ENCODE measurements around the gene AKAP13.

AKAP13 gene

GRCh38 chr15:85773249-85773648 lies 392.8 kb downstream of the AKAP13 start:
- no peak for DNase-seq (ENCODE audit: low read depth, low spot score)
- TF ChIP-seq CTCF (IDR thresholded peaks at IDR 0.05; ENCODE audit: insufficient read depth, low read length, missing control alignments), result no peak
- ChIA-PET POLR2A (no interaction called here), CTCF (no interaction called here)
- no peak overlapping the region for H3K4me3 ChIP-seq (ENCODE audit: low read depth, low read length)

DNA sequence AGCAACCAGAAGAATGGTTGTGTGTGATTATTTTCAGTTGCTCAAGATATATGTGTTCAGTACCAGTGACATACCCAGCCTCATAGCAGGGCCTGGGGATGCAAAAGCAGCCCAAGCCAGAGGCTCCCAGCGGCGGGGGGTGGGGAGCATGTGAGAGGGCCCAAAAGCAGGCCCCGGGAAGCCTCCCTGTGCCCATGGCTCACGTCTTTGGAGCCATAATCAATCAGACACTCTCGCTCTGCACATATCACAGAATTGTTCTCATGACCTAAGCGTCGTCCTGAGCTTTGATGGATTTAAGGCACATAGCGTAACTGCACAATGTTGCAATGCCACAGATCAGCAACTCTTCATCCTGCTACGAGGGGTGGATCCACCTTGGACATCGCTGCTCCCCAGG lies 393.6 kb downstream of the AKAP13 start:
- H3K4me3 ChIP-seq (ENCODE audit: low read depth, low read length), result no peak overlapping the region
- ChIA-PET POLR2A (interaction anchor here (0.7 kb wide), 1 partner anchor 52 kb away, joined by 3 read pairs; no protein-coding TSS in a partner anchor), CTCF (no interaction called here)
- no peak for DNase-seq (ENCODE audit: low read depth, low spot score)
- TF ChIP-seq CTCF (IDR thresholded peaks at IDR 0.05; ENCODE audit: insufficient read depth, low read length, missing control alignments), result no peak

GRCh38 chr15:85777250-85778106 lies 397.1 kb downstream of the AKAP13 start:
- CTCF ChIA-PET, result interaction anchor here (1.0 to 1.6 kb wide), 5 partner anchors 8 to 77 kb away, joined by 3 to 5 read pairs (median 3); no protein-coding TSS in a partner anchor
- no peak for TF ChIP-seq CTCF (IDR thresholded peaks at IDR 0.05; ENCODE audit: insufficient read depth, low read length, missing control alignments)
- no peak for DNase-seq (ENCODE audit: low read depth, low spot score)
- H3K4me3 ChIP-seq (ENCODE audit: low read depth, low read length), result no peak overlapping the region
- POLR2A ChIA-PET, result no interaction called here

DNA sequence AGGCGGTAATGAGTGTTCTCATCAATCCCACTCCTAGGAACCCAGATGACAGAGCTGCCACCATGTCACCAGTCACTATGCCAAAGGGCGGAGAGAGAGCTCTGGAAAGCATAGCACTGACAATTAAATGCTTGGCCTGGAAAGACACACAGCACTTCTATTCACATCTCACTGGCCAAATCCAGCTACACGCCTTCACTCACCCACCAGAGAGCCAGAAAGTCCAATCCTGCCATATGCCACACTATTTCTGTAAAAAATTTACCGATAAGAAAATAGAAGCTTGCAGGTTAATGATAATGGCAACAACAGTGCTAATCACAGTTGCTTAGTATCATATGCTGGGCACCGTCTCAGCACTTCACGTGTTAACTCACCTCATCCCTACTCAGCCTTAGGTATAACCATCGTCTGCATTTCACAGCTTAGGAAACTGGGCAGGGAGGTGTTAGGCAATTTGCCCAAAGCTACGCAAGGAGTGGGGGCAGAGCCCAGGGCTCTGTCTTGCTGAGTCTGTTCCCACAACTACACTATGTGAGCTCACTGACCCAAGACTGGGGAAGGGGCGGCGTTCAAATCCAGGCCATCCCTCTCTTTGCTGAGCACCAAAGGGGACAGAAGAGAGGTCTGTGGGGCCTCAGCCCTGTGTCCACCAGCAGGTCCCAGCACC lies 397.8 kb downstream of the AKAP13 start:
- POLR2A ChIA-PET, result no interaction called here
- CTCF ChIA-PET, result interaction anchor here (1.1 to 1.6 kb wide), 6 partner anchors 9 to 76 kb away, joined by 3 to 5 read pairs (median 4); no protein-coding TSS in a partner anchor
- no peak for TF ChIP-seq CTCF (IDR thresholded peaks at IDR 0.05; ENCODE audit: insufficient read depth, low read length, missing control alignments)

GRCh38 chr15:85779249-85779648 lies 398.8 kb downstream of the AKAP13 start:
- no peak overlapping the region for H3K4me3 ChIP-seq (ENCODE audit: low read depth, low read length)
- no peak for TF ChIP-seq CTCF (IDR thresholded peaks at IDR 0.05; ENCODE audit: insufficient read depth, low read length, missing control alignments)
- no peak for DNase-seq (ENCODE audit: low read depth, low spot score)
- POLR2A ChIA-PET, result no interaction called here
- CTCF ChIA-PET, result interaction anchor here (1.1 to 1.4 kb wide), 3 partner anchors 10 to 49 kb away, joined by 3 to 5 read pairs (median 4); no protein-coding TSS in a partner anchor

More for the DNA sequence above, 397.8 kb downstream of the AKAP13 start:
- DNase-seq (ENCODE audit: low read depth, low spot score), result no peak
- H3K4me3 ChIP-seq (ENCODE audit: low read depth, low read length), result no peak overlapping the region
